Daoy (cell line): ENCODE results near the gene KLC1. TPM values are rescaled to one million over a fixed set of nuclear protein-coding genes. Genes with fewer than 3 reads are reported as not detected.
"Not testable (repeated sequence)": the region's sequence is repeated elsewhere in the genome, so short reads cannot be mapped to it uniquely, and the experiment has no call there.

Experiments
- DNase-seq: peaks from one replicate; pipeline ENCODE4 v3.0.0-alpha.2; 2015; ENCODE audit warnings: low read depth
- total RNA-seq: library from RNA; depleted of rRNA; stranded (reverse); fragments of >200 nt; shearing (Covaris generic); gene quantifications from 2 replicates; pipeline ENCODE4 v1.2.3, GENCODE V29; 2014

The KLC1 gene
- total RNA-seq, 1 experiment from 2014 or later = 178 TPM

DNA sequence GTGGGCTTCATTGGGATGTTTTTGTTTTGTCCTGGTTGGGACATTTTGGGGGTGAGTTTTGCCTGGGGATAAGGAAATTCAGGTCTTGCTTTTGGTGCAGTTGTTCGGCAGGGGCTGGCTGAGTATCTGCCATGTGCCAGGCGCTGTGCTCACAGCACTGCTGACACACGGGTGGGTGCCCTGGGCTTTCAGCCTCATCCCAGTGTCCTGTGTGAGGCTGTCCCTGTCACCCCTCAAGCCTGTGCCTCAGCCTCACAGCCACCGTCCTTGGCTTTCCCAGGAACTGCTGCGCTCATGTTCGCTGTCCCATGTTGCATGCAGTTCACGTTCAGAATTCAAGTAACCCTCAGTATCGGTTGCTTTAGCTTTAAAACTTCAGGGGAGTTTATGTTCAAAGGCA is 61.3 kb downstream of the KLC1 start:
- DNase-seq = no peak

DNA sequence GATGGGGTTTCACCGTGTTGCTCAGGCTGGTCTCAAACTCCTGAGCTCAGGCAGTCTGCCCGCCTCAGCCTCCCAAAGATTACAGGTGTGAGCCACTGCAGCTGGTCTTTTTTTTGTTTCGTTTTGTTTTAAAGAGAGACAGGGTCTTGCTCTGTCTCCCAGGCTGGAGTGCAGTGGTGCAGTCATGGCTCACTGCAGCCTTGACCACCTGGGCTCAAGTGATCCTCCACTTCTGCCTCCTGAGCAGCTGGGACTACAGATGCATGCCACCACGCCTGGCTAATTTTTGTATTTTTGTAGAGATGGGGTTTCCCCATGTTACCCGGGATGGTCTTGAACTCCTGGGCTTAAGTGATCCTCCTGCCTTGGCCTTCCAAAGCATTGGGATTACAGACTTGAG is 62.6 kb downstream of the KLC1 start:
- not testable (repeated sequence) for DNase-seq

DNA sequence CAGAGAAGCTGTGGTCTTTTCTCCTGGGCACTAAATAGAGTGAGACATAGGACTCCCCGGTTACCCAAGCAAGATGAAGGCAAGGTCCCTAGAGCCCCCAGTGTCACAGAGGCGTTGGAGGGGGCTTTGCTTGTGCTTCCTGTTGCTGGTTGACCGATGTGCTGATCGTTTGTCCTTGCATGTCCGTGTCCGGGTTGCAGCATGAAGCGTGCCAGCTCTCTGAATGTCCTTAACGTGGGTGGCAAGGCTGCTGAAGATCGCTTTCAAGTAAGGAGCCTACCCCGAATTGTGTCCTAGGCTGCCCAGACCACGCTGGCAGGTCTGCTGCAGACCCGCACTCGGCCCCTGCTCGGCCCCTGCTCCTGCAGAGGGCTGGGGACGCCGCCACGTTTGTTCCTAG is 63.1 kb downstream of the KLC1 start:
- DNase-seq = no peak

GRCh38 chr14:103692871-103693270 is 63.9 kb downstream of the KLC1 start:
- no peak for DNase-seq

DNA sequence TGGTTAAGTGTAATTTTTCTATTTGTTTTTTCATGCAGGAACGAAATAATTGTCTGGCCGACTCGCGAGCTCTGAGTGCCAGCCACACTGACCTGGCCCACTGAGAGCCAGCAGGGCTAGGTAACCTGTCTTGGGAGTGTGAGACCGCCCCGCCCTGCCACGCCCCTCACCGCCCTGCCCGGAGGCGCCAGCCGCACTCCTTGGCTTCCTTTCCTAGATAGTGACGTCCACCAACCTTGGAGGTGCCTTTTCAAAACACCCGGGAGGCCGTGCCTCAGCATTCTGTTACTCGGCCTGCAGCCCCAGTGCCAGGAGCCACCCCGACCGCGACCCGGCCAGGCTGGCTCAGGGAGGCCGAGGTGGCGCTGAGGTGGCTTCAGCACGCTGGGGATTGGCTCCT is 64.5 kb downstream of the KLC1 start:
- no peak for DNase-seq

DNA sequence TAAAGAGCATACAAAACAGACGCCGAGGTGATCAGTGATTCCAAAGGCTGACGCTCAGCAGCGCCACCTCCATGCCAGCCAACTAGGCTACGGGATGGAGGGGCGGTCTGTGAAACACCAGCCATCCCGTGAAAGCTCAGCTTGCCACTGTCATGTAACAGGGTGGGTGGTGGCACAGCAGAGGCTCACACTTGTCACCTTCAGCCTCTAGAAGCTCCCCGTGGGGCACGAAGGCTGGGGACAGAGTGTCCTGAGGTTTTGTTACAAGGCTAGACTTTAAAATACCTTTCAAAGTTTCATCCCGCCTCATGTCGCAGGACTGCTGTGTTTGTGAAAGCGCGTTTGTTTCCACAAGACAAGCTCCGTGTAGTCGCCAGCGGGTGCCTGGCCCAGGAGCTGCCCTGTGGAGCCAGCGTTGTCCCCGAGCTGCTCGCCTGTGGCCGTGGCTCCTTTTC is 65.6 kb downstream of the KLC1 start:
- DNase-seq = no peak

DNA sequence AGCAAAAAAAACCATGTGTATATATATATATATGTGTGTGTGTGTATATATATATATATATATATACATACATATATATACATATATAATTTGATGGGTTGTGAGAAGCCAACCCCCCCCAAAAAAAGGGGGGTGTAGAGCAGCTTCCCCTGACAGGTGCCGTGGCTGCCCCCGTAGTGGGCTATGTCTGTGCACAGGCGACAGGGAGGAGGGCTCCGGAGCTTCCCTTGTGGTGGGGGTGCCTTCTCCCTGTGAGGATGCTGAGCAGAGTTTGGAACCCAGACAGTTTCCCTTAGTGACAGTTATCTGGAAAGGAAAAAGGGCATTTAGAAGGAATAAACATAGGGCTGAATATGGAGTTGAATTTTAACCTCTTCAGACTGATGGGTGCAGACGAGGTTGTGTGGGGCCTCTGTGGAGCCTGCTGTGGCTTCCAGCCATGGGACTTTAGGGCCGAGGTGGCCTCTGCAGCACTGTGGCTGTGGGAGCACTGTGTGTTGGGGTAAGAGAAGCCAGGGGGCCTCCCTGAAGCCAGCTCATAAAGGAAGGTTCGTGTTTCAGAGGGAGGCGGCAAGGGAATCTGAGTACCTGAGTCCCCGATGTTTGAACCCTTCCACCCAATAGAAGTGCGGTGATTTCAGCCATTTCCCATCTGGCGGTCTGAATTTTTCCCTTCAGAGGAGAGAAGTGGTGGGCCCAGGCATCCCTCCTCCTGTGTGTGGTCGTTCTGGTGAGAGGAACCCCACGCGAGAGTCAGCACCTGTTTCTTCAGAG is 66.5 kb downstream of the KLC1 start:
- no peak for DNase-seq

DNA sequence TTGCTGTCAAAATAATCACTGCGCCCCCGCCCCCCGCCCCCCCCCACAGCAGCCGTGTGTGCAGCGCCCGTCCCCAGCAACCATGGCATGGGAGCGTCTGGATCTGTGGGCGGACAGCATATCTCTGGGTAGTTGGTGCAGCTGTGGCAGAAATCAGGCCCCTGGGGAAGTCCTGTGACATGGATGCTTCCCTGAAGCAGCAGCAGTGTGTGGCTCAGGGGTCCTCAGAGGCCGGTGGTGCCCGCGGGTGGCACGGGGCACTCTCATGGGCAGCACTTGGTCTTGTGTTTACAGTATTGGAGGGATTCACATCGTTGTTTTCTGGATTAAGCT is 67.0 kb downstream of the KLC1 start:
- DNase-seq = no peak

DNA sequence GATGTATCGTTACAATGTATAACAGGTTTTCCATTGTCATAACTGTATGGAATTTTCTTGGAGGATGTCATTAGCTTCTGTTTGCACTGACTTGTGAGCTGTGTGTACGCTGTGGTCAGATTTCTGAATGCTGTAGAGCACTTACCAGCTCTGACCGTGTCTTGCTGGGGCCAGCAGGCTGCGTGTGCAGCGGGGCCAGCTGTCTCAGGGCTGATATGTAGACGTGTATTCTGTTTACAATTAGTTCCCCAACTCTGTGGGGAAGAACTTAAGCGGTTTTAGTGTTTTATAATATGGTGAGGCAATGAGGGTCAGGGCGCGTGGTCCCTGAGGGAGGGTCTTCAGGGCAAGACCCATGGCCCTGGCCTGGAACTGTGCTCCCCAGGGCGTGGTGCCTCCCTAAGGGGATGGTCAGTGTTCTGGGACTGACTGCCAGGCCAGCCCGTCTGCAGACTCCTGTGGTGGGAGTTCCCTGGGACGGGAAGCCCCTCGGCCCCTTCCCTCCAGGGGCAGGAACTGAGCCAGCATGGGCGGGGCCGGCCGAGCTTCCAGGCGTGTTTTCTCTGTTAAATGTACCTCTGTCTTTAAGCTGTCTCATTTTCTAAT is 67.6 kb downstream of the KLC1 start:
- DNase-seq = no peak

- no peak for DNase-seq
Observed at GRCh38 chr14:103697206-103697602, 68.2 kb downstream of the KLC1 start.

GRCh38 chr14:103697603-103698379 is 68.8 kb downstream of the KLC1 start:
- DNase-seq = no peak

DNA sequence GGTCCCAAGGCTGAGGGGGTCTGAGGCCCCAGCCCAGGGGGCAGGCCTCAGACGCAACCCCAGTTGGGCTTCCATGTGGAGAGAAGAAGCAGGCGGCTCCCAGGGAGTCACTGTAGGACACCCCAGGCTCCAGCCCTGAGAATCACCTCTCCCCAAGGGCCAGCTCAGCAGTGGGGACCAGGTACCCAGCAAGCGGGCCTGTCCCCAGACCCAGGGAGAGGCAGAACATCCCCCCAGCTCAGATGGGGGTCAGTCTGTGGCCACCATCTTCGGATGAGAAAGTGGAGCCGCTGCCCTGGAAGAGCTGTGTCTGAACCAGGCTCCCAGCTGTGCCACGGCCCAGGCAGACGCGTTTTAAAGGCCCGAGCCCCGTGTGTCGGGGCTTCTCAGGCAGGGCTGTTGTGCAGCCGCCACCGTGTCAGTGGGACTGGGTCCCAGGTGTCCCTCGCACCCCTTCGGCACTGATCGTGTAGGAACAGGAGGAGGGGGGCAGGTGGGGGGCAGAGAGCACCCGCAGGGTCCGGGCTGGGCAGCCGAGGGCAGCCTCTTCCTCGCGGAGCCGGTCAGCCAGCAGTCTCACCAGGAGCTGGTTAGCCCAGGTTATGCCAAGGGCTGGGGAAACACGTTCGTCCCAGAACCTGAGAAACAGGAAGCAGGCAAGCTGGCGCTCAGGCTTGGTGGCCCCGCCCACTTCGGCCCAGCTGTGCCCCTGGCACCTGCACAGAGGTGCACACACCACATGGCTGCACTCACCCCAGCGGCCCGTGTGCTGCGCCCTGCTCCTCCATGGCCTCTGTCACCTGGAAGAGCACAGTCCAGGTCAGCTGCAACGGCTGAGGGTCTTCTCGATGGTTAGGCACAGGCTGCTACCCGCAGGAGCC is 69.6 kb downstream of the KLC1 start:
- no peak for DNase-seq

GRCh38 chr14:103699261-103699661 is 70.2 kb downstream of the KLC1 start:
- no peak for DNase-seq

DNA sequence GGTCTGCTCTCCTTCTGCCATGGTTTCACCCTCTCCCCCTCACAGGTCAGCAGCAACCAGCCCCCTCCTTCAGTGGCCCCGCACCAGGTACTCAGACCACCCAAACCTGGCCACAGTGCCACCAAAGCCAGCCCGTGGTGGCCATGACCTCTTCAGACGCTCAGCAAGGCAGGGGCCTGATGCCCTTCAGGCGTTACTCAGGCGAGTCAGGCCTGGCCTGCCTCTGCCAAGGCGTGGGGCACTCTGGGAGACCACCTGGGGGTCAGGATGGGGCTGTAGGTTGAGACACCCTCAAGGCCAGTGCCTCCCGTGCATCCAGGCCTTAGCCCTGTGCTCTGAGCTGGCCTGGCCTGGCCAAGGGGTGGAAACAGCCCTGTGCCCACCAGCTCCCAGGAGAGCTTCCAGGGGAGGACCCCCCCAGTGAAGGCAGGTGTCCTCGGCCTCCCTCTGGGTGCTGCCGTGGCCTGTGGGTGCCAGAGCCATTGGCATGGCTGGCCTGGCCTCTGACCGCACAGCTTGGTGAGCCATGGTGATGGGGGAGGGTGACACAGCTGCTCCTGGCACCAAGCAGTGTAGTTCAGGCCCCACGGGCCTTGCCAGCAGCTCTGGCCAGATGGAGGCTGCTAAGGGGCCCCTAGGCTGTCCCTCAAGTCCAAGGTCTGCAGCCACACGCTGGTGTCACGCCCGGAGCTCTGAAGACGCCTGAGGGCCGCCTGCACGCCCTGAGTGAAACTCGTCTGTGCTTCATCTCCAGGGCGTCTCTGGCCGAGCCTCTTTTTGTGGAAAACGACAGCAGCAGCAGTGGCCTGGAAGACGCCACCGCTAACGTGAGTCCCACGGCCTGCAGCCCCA is 71.1 kb downstream of the KLC1 start:
- no peak for DNase-seq

DNA sequence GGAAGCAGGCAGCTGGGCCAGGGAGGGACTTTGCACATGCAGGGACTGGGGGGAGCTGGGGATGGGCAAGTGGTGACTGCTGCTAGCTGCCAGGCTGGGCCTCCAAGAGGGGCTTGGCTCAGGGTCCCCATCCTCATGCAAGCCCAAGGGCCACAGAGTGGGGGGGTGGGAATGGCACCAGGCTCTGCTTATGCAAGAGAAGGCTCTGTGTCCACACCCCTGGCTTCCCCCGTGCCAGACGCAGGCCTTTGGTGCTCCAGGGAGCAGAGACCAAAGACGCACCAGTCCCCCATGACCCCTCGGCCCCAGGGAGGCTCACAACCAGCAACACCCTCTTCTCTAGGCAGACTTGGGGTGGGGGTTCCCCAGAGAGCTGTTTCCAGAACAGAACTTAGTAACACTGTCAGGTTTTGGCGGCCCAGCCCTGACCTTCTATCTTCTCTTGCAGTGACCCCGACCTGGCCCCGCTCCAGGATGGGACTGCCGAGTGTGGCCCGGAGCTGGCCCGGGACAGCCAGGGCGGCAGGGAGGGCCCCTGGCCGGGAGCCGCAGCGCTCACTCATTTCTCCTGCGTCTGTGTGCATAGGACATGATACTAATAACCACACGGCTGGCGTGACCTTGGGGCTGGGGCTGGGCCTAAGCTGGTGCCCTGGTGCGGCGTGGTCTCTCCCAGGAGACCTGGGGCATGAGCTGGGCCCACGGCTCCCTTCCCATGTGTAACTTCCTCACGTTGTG is 71.9 kb downstream of the KLC1 start:
- no peak for DNase-seq

DNA sequence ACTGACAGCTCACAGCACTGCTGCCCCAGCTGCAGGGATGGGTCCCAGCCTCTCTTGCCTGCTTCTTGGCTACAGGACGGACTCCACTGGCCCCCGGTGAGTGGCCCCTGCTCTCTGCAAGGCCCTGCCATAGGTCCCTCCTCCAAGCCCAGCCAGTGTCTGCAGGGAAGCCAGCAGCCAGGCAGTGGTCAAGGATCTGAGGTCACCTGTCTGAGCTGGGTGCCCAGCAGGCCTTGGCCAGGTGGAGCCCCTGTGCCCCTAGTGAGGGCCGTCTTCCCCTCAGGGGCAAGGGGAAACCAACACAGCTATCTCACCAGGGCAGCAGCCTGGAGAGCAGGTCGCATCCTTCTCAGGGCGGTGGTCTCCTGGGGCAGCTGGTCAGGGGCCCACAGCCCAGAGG is 73.1 kb downstream of the KLC1 start:
- DNase-seq = no peak

GRCh38 chr14:103702497-103703432 is 73.8 kb downstream of the KLC1 start:
- no peak for DNase-seq

DNA sequence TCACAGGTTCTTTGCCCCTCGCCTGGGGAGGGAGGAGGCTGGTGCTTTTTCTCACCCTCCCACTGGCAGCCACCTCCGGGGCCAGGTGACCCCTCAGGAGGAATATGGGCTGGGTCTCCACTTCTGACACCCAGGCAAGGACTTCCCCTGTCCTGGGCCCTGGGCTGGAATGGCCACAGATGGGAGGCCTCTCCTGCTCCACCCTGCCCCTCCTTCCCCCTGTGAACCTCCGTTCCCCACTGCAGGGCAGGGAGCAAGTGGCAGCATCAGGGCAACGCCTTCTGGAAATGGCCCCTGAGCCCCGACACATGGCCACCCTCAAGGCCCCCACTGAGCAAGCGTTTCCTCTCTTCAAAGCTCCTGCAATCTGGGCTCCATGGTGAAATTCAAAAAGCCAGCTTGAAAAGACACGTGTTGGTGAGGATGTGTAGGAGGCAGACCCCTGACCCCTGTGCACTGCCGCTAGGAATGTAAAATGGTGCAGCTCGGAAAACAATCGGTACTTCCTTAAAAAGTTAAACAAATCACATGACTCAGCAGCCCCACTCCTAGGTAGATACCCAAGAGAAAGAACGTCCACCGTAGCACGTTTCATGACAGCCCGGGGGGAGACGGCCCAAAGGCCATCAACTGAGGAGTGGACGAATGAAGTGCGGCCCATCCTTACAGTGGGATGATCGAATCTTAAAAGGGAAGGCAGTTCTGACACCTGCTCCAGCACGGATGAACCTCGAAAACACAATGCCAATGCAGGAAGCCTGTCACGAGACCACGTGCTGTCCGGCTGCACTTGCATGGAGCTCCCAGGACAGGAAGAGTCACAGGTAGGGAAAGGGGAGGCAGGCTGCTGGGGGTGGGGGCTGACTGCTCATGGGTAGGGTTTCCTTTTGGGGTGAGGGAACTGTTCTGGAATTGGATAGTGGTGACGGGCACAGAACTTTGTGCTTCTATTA is 74.7 kb downstream of the KLC1 start:
- DNase-seq = no peak
